OCI-LY3 (cell line): ENCODE results near the gene TFEB.

Experiments used
- CTCF ChIP-seq: fragments of 200-600, 300-600 bp; sonication (generic); IDR thresholded peaks from 2 replicates; pipeline ENCODE4 v1.5.1; 2014; ENCODE audit warnings: antibody characterized with exemption, low read length, low read depth
- EZH2phosphoT487 ChIP-seq: fragments of 200-600 bp; shearing (Covaris generic); IDR thresholded peaks from 2 replicates; pipeline ENCODE4 v1.6.1; 2018; ENCODE audit warnings: antibody characterized with exemption, mixed run types, low read depth

GRCh38 chr6:41690541-41691330, 44.7 kb downstream of the TFEB start:
- TF ChIP-seq CTCF (no peak), EZH2phosphoT487 (no peak)
